GM19372 (cell line): ENCODE results near the gene PIP4K2A.
"Not testable (repeated sequence)": the region's sequence is repeated elsewhere in the genome, so short reads cannot be mapped to it uniquely, and the experiment has no call there.

Experiments
- ATAC-seq: cut with Tn5 transposase; IDR thresholded peaks from one replicate; pipeline ENCODE4 v1.9.1; 2021; ENCODE audit warnings: mild to moderate bottlenecking, low read depth, moderate library complexity; ENCODE audit not compliant: unreplicated experiment

The PIP4K2A gene

DNA sequence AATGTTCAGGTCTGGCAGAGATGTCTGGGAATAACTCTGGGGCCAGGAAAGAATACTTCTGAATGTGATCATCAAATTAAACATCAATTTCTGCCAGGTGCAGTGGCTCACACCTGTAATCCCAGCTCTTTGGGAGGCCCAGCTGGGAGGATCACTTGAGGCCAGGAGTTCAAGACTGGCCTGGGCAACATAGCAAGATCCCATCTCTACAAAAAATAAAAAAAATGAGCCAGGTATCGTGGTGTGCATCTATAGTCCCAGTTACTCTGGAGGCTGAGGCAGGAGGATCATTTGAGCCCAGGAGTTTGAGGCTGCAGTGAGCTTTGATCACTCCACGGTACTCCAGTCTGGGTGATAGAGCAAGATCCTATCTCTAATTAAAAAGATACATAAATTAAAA is 214.4 kb downstream of the PIP4K2A start:
- not testable (repeated sequence) for ATAC-seq

DNA sequence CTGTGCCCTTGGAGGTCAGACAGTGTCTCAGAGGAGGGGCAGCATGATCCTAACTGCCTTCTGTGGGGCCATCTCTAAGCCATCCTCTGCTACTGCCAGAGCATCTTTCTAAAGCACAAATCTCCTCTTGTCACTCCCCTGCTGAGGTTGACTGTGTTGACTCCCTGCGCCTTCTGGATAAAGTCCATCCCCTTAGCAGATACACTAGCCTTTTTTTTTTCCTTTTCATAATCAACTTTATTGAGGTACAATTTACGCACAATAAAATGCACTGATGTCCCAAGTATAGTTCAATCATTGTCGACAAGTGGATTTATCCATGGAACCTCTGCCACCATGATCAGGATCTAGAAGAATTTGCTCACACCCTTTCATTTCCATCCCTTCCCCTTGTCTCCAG is 219.0 kb downstream of the PIP4K2A start:
- no peak for ATAC-seq

DNA sequence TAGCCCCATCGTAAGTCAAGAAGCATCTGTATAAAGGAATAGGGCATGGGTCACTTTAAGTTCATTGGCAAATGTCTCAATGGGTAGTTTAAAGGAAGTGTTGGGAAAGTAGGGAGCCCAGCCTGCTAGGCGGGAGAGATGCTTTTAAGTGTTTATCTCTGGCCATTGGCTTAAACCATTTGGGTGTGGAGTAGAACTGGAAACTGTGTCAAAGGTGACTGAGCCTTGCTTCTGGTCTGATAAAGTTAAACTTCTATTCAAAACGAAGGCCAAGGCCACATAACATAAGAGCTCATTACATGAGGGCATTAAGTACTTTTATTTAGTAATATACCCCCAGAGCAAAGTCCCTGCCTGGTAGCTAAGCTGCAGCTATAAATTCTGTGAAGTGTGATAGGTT is 220.4 kb downstream of the PIP4K2A start:
- ATAC-seq, result no peak

DNA sequence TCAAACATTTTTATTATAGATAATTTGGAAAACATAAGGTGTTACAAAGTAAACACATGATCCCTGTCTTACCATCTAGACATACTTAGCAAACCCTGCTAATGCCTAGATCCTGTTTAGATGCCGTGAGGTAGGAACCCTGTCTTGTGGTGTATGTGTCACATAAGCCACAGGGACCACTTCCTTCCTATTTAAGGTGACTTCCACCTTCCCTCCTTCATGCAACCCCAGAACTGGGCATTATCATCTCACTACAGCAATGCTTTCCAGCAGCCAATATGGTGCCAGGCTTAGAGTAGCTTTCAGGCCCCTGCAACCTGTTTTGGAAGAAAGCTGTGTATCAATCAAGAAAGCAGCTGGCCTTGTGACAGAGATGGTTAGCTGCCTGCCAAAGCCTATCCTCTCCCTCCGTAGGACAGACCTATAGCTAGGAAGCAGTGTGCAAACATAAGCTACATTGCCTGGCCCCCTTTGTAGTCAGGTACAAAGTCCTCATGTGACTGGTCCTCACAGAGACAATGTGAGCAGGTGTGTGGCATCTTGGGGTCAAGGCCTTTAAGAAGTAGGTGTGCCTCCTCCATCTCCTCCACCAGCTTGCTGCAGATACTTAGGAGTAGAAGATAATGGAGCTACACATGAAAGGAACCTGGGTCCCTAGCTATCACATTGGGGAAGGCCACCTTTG is 222.3 kb downstream of the PIP4K2A start:
- ATAC-seq, result no peak

DNA sequence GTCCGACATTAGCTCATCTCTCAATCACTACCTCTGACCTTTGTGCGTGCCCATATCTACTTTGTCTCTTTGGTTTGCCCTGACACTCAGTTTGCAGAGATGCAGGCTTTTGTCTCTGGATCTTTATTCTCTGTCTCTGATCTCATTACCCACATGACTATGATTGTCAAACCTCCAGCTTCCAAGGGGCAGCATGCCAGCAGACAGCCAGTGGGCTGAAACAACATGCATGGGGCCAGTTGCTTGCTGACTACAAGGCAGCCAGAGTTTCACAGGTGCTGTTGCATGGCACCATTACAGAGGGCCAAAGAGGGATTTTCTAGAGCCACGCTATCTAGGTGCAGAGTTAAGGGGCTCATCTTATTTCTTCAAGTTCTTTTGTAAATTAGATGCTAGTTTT is 222.9 kb downstream of the PIP4K2A start:
- no peak for ATAC-seq

DNA sequence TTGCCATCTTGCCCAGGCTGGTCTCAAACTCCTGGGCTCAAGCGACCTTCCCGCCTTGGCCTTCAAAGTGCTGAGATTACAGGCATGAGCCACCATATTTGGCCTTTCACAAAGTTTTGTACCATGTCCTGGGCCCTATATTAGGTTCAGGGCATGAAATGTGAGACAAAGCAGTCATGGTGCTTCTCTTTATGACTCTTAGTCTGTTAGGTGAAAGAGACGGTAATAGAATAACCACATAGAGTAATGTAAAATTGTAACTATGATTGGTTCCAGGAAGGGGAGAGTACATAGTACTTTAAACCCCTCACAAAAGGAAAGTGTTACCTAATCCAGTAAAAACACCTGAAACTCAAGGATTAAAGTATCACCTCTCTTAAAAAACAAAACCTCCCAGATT is 224.4 kb downstream of the PIP4K2A start:
- ATAC-seq, result no peak

DNA sequence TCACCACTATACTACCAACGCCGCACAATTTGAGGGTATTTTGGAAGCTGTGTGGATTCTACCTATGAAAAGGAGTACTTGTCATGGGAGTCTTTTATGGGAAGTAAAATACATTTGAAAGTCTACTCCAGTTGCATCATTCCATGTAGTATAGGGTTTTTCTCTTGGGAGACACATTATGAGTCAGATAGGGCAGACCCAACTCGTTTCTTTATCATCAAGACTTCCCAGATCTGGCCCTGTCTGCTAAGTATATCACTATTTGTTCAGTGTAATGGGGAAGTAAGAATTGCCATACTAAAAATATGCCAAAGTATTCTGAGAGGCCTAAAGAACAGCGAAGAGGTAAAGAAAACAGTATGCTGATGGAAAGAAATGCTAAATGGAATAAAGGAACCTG is 224.9 kb downstream of the PIP4K2A start:
- no peak for ATAC-seq

DNA sequence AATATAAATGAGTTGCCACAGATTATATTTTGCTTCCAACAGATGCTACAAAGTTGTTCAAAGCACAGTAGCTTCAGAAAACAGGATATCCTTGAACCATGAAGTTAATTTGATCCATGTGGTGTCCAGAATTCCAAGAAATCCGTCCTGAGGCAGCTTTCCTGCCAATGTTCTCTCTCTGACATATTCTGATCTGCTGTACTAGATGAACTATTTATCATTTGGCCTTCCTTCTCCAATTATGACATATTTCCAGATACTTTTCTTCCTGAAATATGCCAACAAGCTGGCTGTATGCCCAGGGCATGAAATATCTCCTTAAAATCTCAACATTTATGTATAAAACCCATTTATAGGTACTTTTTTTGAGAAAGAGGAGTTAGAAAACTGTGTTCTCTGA is 227.9 kb downstream of the PIP4K2A start:
- ATAC-seq, result no peak
